SU-DHL-6 (cell line): Measurements from ENCODE around the gene SEC61A1.

Experiments used
- EZH2phosphoT487 ChIP-seq: fragments of 200-600 bp; sonication (generic), shearing (Covaris generic); conservative IDR thresholded peaks from 2 replicates; pipeline ENCODE4 v1.6.1; 2018; ENCODE audit warnings: mild to moderate bottlenecking, antibody characterized with exemption, low read length, moderate library complexity, mixed read lengths
- TF ChIP-seq, protein P1 (sequence below): fragments of 200-600 bp; sonication (generic); IDR thresholded peaks from one replicate; pipeline ENCODE4 v1.5.1; 2017; ENCODE audit warnings: antibody characterized with exemption, mild to moderate bottlenecking, low read length, moderate library complexity; ENCODE audit not compliant: insufficient read depth, poor library complexity, severe bottlenecking

GRCh38 chr3:128036119-128036518, 16.1 kb upstream of the SEC61A1 start:
- TF ChIP-seq, protein P1, sequence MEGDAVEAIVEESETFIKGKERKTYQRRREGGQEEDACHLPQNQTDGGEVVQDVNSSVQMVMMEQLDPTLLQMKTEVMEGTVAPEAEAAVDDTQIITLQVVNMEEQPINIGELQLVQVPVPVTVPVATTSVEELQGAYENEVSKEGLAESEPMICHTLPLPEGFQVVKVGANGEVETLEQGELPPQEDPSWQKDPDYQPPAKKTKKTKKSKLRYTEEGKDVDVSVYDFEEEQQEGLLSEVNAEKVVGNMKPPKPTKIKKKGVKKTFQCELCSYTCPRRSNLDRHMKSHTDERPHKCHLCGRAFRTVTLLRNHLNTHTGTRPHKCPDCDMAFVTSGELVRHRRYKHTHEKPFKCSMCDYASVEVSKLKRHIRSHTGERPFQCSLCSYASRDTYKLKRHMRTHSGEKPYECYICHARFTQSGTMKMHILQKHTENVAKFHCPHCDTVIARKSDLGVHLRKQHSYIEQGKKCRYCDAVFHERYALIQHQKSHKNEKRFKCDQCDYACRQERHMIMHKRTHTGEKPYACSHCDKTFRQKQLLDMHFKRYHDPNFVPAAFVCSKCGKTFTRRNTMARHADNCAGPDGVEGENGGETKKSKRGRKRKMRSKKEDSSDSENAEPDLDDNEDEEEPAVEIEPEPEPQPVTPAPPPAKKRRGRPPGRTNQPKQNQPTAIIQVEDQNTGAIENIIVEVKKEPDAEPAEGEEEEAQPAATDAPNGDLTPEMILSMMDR = no peak
- no peak for TF ChIP-seq EZH2phosphoT487
